A549 treated with RU486 at 1 μM for 4 hours (cell line): ENCODE results near the gene HARBI1. TPM values are rescaled to one million over a fixed set of nuclear protein-coding genes. Genes with fewer than 3 reads are reported as not detected.

Experiments
- total RNA-seq: library from RNA; stranded (reverse); fragments of 200-300 nt; extraction: Qiagen RNA extraction; gene quantifications from 5 replicates; pipeline ENCODE4 v1.2.3, GENCODE V29; 2022; ENCODE audit warnings: low read depth

Gene HARBI1, protein sequence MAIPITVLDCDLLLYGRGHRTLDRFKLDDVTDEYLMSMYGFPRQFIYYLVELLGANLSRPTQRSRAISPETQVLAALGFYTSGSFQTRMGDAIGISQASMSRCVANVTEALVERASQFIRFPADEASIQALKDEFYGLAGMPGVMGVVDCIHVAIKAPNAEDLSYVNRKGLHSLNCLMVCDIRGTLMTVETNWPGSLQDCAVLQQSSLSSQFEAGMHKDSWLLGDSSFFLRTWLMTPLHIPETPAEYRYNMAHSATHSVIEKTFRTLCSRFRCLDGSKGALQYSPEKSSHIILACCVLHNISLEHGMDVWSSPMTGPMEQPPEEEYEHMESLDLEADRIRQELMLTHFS
- 4.8 to 6.0 TPM (median 5.7 TPM) in 5 replicates for total RNA-seq

DNA sequence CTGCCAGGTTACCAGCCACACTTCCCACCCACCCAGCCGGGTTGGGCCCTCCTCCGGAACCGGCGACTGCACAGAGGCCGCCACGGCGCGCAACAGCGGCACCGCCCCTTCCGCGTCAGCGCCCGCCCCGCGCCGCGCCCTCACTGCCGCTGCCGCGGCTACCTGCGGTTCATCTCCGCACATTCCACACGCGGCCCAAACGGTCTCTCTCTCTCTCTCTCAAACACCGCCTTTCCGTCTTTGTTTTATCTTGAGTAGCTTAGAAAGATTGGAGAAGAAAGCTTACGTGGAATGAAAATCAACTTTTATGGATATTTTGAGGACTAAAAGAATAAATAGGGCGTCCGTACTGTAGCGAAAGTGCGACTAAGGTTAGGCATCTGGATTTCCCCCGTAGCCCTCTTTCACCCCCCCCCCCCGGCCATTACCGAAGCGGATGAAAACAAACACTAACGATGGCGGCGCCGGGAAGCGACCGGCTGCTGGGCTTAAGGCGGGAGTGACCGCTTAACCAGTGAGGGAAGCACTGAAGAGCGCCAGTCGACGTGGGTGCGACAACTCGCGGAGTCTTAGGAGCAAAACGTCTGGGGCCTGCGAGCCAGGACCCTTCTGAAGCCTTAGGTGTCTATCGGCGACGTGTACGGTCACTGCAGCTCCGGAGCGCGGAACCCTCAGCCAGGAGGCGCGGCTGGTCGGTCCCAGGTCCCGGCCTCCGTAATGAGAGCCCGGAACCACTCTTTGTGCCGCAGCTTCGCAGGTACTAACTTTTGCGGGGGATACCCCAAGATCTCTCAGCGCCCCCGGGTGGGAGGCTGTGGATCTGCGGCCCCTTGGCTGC is at the start of gene HARBI1, which contains the start of gene ATG13:
Gene HARBI1, minus strand, starts transcription at position 94 of the 838 bp plus-strand sequence. CDS start 990 bp downstream, outside the sequence.
Gene ATG13, plus strand, starts transcription at position 420 of the 838 bp plus-strand sequence. CDS start 26,739 bp downstream, outside the sequence.

GRCh38 chr11:46593550-46594373 is 23.3 kb downstream of the HARBI1 start, which contains the start of gene AMBRA1:
TSS of gene AMBRA1 (minus strand) at chr11:46594023. CDS start at chr11:46548380, 45,643 bp downstream.

Other genes with a start within 250 kb of the HARBI1 start
- 16.7 to 22.6 TPM (median 21.1 TPM) in 5 replicates for gene MDK, start 235.6 kb downstream of the HARBI1 start, total RNA-seq
- gene CHRM4, start 225.5 kb downstream of the HARBI1 start, total RNA-seq, result 0.50 to 0.78 TPM (median 0.67 TPM) in 5 replicates
- 14.1 to 18.5 TPM (median 14.5 TPM) in 5 replicates for gene AMBRA1, start 23.2 kb downstream of the HARBI1 start, total RNA-seq
- gene ATG13, start 326 bp upstream of the HARBI1 start, total RNA-seq, result 48.1 to 59.5 TPM (median 55.8 TPM) in 5 replicates
- gene ARHGAP1, start 83.4 kb upstream of the HARBI1 start, total RNA-seq, result 50.0 to 59.9 TPM (median 57.0 TPM) in 5 replicates
- 15.7 to 19.1 TPM (median 16.8 TPM) in 5 replicates for gene ZNF408, start 83.8 kb upstream of the HARBI1 start, total RNA-seq
- gene F2, start 102.0 kb upstream of the HARBI1 start, total RNA-seq, result 2.0 to 3.4 TPM (median 2.2 TPM) in 5 replicates
- 58.1 to 81.6 TPM (median 67.0 TPM) in 5 replicates for gene CKAP5, start 229.1 kb upstream of the HARBI1 start, total RNA-seq